ENCODE results near the gene CTDSP1.

CTDSP1 gene

GRCh38 chr2:218427741-218428140 lies 28.1 kb downstream of the CTDSP1 start:
- DNase-seq: no peak

- DNase-seq: no peak
Measured at GRCh38 chr2:218428846-218429558, 29.3 kb downstream of the CTDSP1 start.

GRCh38 chr2:218429911-218430692 lies 30.4 kb downstream of the CTDSP1 start:
- no peak for DNase-seq

GRCh38 chr2:218430721-218431120 lies 31.1 kb downstream of the CTDSP1 start:
- no peak for DNase-seq

- DNase-seq: no peak
Measured at GRCh38 chr2:218431878-218432277, 32.2 kb downstream of the CTDSP1 start.

- no peak for DNase-seq
Measured at GRCh38 chr2:218432676-218433365, 33.2 kb downstream of the CTDSP1 start.

- DNase-seq: no peak
Measured at GRCh38 chr2:218434456-218434855, 34.8 kb downstream of the CTDSP1 start.

- DNase-seq: no peak
Measured at GRCh38 chr2:218435003-218435982, 35.6 kb downstream of the CTDSP1 start.

GRCh38 chr2:218436992-218437391 lies 37.3 kb downstream of the CTDSP1 start:
- DNase-seq: no peak

GRCh38 chr2:218437969-218438368 lies 38.3 kb downstream of the CTDSP1 start:
- no peak for DNase-seq

- DNase-seq: no peak
Measured at GRCh38 chr2:218438596-218438995, 38.9 kb downstream of the CTDSP1 start.

- no peak for DNase-seq
Measured at GRCh38 chr2:218444692-218445357, 45.2 kb downstream of the CTDSP1 start.

- DNase-seq: no peak
Measured at GRCh38 chr2:218445602-218446001, 45.9 kb downstream of the CTDSP1 start.

- no peak for DNase-seq
Measured at GRCh38 chr2:218446547-218446946, 46.9 kb downstream of the CTDSP1 start.

- DNase-seq: no peak
Measured at GRCh38 chr2:218447072-218447471, 47.4 kb downstream of the CTDSP1 start.

- DNase-seq: no peak
Measured at GRCh38 chr2:218448934-218449333, 49.3 kb downstream of the CTDSP1 start.

GRCh38 chr2:218452079-218452478 lies 52.4 kb downstream of the CTDSP1 start:
- DNase-seq: no peak

Measured in T-helper 9 cell (primary cell).